ENCODE measurements around the gene SEMA7A.
"Not testable (repeated sequence)": the region's sequence is repeated elsewhere in the genome, so short reads cannot be mapped to it uniquely, and the experiment has no call there.

The SEMA7A gene

DNA sequence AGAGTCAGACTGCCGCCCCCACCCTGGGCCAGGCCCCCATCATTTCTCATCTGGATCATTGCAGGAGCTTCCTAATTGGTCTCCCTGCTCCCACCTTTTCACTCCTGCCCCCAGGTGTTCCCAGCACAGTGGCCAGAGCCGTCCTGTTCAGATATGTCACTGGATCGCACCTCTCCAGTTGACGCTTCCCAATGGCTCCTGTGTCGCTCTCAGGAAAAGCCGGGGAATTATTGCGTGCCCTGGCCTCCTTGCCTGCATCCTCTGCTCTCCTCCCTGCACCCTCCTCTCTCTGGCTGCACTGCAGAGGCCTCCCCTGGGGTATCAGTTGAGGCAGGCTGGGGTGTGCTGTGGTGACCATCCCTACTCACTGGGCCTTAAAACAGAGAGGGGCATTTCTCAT, 40.9 kb downstream of the SEMA7A start:
- no peak overlapping the region for H3K4me3 ChIP-seq (ENCODE audit: low read depth, low read length)
- TF ChIP-seq MYC (IDR thresholded peaks at IDR 0.05; ENCODE audit: low read depth, low read length) (no peak), MAX (IDR thresholded peaks at IDR 0.05; ENCODE audit: low read depth, low read length) (no peak), CTCF (IDR thresholded peaks at IDR 0.05; ENCODE audit: low read depth, low read length) (no peak), POLR2A (IDR thresholded peaks at IDR 0.05; ENCODE audit: extremely low read depth, insufficient read length) (no peak)
- no peak for DNase-seq (ENCODE audit: low read depth)

DNA sequence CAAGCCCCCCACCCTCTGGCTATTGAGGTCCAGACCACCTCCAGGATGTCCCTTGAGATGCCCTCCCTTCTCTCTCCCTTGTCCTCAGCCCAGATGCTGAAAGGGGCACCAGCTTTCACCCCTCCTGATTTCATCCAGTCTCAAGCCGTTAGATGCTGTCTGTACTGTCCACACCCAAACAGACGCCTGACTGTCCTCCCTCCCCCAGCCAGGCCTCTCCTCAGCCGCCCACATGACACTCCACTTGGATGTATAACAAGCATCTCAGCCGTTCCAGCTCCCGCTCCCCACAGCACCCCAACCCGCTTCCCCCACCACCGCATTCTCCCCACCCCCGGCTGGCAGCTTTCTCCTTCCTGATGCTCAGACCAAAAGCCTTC, 41.3 kb downstream of the SEMA7A start:
- no peak for TF ChIP-seq MAX (IDR thresholded peaks at IDR 0.05; ENCODE audit: low read depth, low read length)
- no peak for TF ChIP-seq MYC (IDR thresholded peaks at IDR 0.05; ENCODE audit: low read depth, low read length)
- no peak for TF ChIP-seq POLR2A (IDR thresholded peaks at IDR 0.05; ENCODE audit: extremely low read depth, insufficient read length)
- no peak for TF ChIP-seq CTCF (IDR thresholded peaks at IDR 0.05; ENCODE audit: low read depth, low read length)
- DNase-seq (ENCODE audit: low read depth) = no peak

GRCh38 chr15:74391582-74392450, 41.9 kb downstream of the SEMA7A start:
- TF ChIP-seq MAX (IDR thresholded peaks at IDR 0.05; ENCODE audit: low read depth, low read length) (no peak), CTCF (IDR thresholded peaks at IDR 0.05; ENCODE audit: low read depth, low read length) (no peak), MYC (IDR thresholded peaks at IDR 0.05; ENCODE audit: low read depth, low read length) (no peak)
- no peak overlapping the region for H3K4me3 ChIP-seq (ENCODE audit: low read depth, low read length)
- no peak for DNase-seq (ENCODE audit: low read depth)

More for the DNA sequence above, 41.3 kb downstream of the SEMA7A start:
- no peak overlapping the region for H3K4me3 ChIP-seq (ENCODE audit: low read depth, low read length)

DNA sequence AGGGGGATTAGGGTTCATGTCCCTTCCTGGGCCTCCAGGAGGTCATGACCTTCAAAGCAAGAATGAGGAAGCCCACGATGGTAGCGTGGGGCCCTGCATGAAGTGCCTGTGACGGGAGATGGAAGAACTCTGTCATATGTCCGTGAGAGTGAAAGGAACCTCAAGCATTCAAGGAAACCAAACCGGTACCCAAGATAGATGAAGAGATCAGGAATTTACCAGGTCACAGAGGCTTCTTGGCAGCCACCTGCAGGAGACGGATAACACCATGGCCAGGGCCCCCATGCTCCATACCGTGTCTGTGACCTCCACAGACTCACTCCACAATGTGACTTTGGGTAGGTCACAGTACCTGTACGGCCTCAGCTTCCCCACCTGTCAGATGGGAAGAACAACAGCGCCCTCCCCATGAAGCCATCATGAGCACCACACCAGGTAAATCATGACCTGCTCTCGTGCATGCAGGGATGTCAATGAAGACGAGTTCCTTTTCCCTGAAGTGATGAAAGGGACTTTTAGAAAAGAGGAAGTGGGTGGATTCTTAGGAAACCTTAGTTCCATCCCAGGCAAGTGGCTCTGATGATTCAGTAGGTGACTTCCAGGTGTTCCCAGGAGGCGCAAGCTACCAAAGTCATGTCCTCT, 43.0 kb downstream of the SEMA7A start:
- DNase-seq (ENCODE audit: low read depth) = peak; percentile 63
- H3K4me3 ChIP-seq (ENCODE audit: low read depth, low read length) = no peak overlapping the region
- TF ChIP-seq MYC (IDR thresholded peaks at IDR 0.05; ENCODE audit: low read depth, low read length) = no peak
- TF ChIP-seq MAX (IDR thresholded peaks at IDR 0.05; ENCODE audit: low read depth, low read length) = no peak

GRCh38 chr15:74390049-74390646, 43.6 kb downstream of the SEMA7A start:
- not testable (repeated sequence) for H3K4me3 ChIP-seq (ENCODE audit: low read depth, low read length); DNase-seq (ENCODE audit: low read depth)

- TF ChIP-seq MYC (IDR thresholded peaks at IDR 0.05; ENCODE audit: low read depth, low read length) (peak; percentile 68), MAX (IDR thresholded peaks at IDR 0.05; ENCODE audit: low read depth, low read length) (peak; percentile 64; the same call in 1 of the 2 replicates), POLR2A (IDR thresholded peaks at IDR 0.05; ENCODE audit: extremely low read depth, insufficient read length) (no peak), CTCF (IDR thresholded peaks at IDR 0.05; ENCODE audit: low read depth, low read length) (no peak)
- DNase-seq (ENCODE audit: low read depth) = peak; percentile 66
- H3K4me3 ChIP-seq (ENCODE audit: low read depth, low read length) = no peak overlapping the region
Measured at GRCh38 chr15:74389241-74390048, 44.3 kb downstream of the SEMA7A start.
